ENCODE results near the gene IL22RA2.

DNA sequence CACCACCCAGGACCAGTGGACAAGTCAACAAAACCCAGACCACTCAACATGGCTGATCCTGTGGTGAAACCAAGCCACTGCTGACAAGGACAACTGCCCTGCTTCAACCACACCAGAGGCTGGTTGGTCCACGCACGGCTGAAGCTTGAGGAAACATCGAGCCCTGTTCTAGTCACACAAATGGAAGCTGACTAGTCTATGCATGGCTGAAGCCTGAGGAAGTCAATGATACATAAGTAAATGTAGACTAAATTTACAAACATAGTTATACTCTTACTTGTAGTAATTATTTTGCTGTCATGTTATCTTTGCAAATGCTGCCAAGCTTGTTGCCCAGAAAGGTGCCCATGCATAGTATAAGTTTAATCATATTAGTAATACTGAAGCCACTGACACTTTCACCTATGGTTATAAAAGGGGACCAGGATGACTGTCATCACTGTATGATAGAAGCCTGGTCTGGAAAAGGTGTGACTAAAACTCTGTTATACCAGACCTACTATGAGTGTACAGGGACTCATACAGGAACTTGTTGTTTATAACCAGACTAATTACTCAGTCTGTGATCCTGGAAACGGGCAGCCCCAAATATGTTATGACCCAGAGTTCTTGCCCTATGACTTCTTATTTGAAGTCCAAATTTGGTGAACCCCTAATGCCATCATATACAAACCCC, 5.6 kb downstream of the IL22RA2 start:
- TF ChIP-seq CTCF (IDR thresholded peaks at IDR 0.05) (no peak), AFF4 (CRISPR knock-in tag; IDR thresholded peaks at IDR 0.05; ENCODE audit: borderline replicate concordance) (no peak), MYBL2 (CRISPR knock-in tag; IDR thresholded peaks at IDR 0.05) (no peak), USF1 (CRISPR knock-in tag; IDR thresholded peaks at IDR 0.05) (no peak)
- TF ChIP-seq, protein P1, sequence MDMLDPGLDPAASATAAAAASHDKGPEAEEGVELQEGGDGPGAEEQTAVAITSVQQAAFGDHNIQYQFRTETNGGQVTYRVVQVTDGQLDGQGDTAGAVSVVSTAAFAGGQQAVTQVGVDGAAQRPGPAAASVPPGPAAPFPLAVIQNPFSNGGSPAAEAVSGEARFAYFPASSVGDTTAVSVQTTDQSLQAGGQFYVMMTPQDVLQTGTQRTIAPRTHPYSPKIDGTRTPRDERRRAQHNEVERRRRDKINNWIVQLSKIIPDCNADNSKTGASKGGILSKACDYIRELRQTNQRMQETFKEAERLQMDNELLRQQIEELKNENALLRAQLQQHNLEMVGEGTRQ (CRISPR knock-in tag; IDR thresholded peaks at IDR 0.05), result no peak

Measured in WTC11 (cell line).